Smooth muscle cell of the brain vasculature (primary cell): Measurements from ENCODE around the gene EPB42.

Source experiments
- DNase-seq: peaks from one replicate; pipeline ENCODE4 v3.0.0-alpha.2; 2012; ENCODE audit warnings: low read depth, low spot score

The EPB42 gene

GRCh38 chr15:43220991-43221403 lies at the start of gene EPB42:
EPB42 (minus strand) TSS chr15:43221018; CDS start chr15:43220825, 193 bp downstream.
- no peak for DNase-seq

- no peak for DNase-seq
Observed at GRCh38 chr15:43270113-43270665, 49.4 kb upstream of the EPB42 start.

GRCh38 chr15:43268111-43269105 lies 47.6 kb upstream of the EPB42 start:
- DNase-seq = no peak

- no peak for DNase-seq
Observed at GRCh38 chr15:43267439-43267838, 46.6 kb upstream of the EPB42 start.

- no peak for DNase-seq
Observed at GRCh38 chr15:43266834-43267233, 46.0 kb upstream of the EPB42 start, which contains the start of gene TGM5. TGM5 (minus strand) TSS chr15:43266928; CDS start chr15:43266849, 79 bp downstream.

GRCh38 chr15:43266386-43266785 lies 45.6 kb upstream of the EPB42 start:
- no peak for DNase-seq

- no peak for DNase-seq
Observed at GRCh38 chr15:43260011-43260615, 39.3 kb upstream of the EPB42 start.

- DNase-seq = no peak
Observed at GRCh38 chr15:43258781-43259180, 38.0 kb upstream of the EPB42 start.

- DNase-seq = no peak
Observed at GRCh38 chr15:43256341-43256740, 35.5 kb upstream of the EPB42 start.

GRCh38 chr15:43255376-43255775 lies 34.6 kb upstream of the EPB42 start:
- no peak for DNase-seq

GRCh38 chr15:43253431-43254403 lies 32.9 kb upstream of the EPB42 start:
- DNase-seq = no peak

- no peak for DNase-seq
Observed at GRCh38 chr15:43251871-43252250, 31.0 kb upstream of the EPB42 start.

GRCh38 chr15:43251185-43251870 lies 30.5 kb upstream of the EPB42 start:
- no peak for DNase-seq

- no peak for DNase-seq
Observed at GRCh38 chr15:43250785-43251184, 30.0 kb upstream of the EPB42 start.

GRCh38 chr15:43249699-43250203 lies 28.9 kb upstream of the EPB42 start:
- peak; percentile 58 for DNase-seq

GRCh38 chr15:43249236-43249635 lies 28.4 kb upstream of the EPB42 start:
- no peak for DNase-seq

GRCh38 chr15:43246261-43246774 lies 25.5 kb upstream of the EPB42 start:
- no peak for DNase-seq

- DNase-seq = no peak
Observed at GRCh38 chr15:43244092-43244491, 23.3 kb upstream of the EPB42 start.

GRCh38 chr15:43243020-43243645 lies 22.3 kb upstream of the EPB42 start:
- DNase-seq = no peak

GRCh38 chr15:43242616-43243015 lies 21.8 kb upstream of the EPB42 start:
- DNase-seq = no peak
